ENCODE results near the gene RAB1A. TPM values are rescaled to one million over a fixed set of nuclear protein-coding genes. Genes with fewer than 3 reads are reported as not detected.

The RAB1A gene
- total and polyA plus RNA-seq, 2 of the 13 experiments (the other 11 are each of a cell fraction or from before 2014, with no cell fraction given): 206 to 226 TPM

DNA sequence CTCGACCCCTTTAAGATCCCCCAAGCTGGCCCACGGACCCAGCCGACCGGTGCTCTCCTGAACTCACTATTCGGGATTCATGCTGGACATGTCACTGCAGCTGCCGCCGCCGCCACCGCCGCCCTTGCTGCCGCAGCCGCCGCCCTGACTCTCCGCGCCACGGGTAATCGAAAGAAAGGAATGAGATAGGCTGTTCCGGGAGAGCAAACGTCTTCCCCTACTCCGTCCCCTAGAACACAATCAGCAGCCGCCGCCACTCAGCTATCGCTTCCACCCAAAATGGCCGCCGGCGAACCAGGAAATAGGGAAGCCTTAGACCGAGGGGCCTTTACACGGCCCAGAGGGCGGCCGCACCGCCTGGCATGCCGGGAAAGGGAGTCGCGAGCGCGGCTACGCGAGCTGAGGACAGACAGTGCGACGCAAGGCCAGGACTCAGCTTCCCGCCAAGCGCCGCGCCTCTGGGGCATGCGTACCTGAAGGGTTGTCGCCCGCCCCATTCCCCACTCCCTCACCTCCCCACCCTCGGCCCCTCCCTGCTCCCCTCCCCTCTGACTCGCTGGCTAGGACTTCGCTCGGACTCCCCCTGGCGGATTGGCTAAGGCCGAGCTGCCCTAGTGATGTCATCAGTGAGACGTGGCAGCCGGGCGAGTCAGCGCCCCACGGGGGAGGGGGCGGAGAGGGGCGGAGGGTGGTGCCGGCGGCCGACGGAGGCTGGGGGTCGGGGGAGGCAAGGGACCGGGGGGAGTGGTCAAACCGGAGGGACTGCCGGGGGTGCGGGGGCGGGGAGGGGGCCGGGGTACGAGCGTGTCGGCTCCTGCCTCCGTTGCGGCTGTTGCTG is at the start of gene RAB1A (continued):
- TF ChIP-seq ZNF235 (CRISPR knock-in tag; IDR thresholded peaks at IDR 0.05; ENCODE audit: borderline replicate concordance) (0 out of 2 replicates have a peak, but pooled peaks have one; percentile 41), ZSCAN25 (CRISPR knock-in tag; IDR thresholded peaks at IDR 0.05) (peak; percentile 28; the same call in 1 of the 2 replicates), ZFP36L1 (CRISPR knock-in tag; IDR thresholded peaks at IDR 0.05) (peak; percentile 14; the same call in 1 of the 2 replicates), GFI1 (CRISPR knock-in tag; IDR thresholded peaks at IDR 0.05; ENCODE audit: borderline replicate concordance) (no peak), SCMH1 (CRISPR knock-in tag; IDR thresholded peaks at IDR 0.05; ENCODE audit: borderline replicate concordance) (no peak), ZNF878 (CRISPR knock-in tag; IDR thresholded peaks at IDR 0.05) (no peak), CBX5 (CRISPR knock-in tag; IDR thresholded peaks at IDR 0.05; ENCODE audit: borderline replicate concordance) (no peak; the same call in 1 of the 2 replicates), AGO1 (IDR thresholded peaks at IDR 0.05; ENCODE audit: low read depth, low read length, poor library complexity, severe bottlenecking) (peak; percentile 79), MED13 (CRISPR knock-in tag; IDR thresholded peaks at IDR 0.05) (no peak), ZSCAN9 (CRISPR knock-in tag; IDR thresholded peaks at IDR 0.05; ENCODE audit: borderline replicate concordance) (peak; percentile 67), ZNF720 (CRISPR knock-in tag; IDR thresholded peaks at IDR 0.05) (no peak), TARDBP (CRISPR knock-in tag; IDR thresholded peaks at IDR 0.05) (peak; percentile 75), ATF1 (CRISPR knock-in tag; IDR thresholded peaks at IDR 0.05) (peak; percentile 76), ATAD3A (CRISPR knock-in tag; IDR thresholded peaks at IDR 0.05) (no peak), ZNF274 (CRISPR knock-in tag; IDR thresholded peaks at IDR 0.05) (peak; percentile 64; the same call in 1 of the 2 replicates), ZNF383 (CRISPR knock-in tag; IDR thresholded peaks at IDR 0.05; ENCODE audit: borderline replicate concordance) (no peak), ZNF7 (CRISPR knock-in tag; IDR thresholded peaks at IDR 0.05) (no peak)
- TF ChIP-seq, protein P1, sequence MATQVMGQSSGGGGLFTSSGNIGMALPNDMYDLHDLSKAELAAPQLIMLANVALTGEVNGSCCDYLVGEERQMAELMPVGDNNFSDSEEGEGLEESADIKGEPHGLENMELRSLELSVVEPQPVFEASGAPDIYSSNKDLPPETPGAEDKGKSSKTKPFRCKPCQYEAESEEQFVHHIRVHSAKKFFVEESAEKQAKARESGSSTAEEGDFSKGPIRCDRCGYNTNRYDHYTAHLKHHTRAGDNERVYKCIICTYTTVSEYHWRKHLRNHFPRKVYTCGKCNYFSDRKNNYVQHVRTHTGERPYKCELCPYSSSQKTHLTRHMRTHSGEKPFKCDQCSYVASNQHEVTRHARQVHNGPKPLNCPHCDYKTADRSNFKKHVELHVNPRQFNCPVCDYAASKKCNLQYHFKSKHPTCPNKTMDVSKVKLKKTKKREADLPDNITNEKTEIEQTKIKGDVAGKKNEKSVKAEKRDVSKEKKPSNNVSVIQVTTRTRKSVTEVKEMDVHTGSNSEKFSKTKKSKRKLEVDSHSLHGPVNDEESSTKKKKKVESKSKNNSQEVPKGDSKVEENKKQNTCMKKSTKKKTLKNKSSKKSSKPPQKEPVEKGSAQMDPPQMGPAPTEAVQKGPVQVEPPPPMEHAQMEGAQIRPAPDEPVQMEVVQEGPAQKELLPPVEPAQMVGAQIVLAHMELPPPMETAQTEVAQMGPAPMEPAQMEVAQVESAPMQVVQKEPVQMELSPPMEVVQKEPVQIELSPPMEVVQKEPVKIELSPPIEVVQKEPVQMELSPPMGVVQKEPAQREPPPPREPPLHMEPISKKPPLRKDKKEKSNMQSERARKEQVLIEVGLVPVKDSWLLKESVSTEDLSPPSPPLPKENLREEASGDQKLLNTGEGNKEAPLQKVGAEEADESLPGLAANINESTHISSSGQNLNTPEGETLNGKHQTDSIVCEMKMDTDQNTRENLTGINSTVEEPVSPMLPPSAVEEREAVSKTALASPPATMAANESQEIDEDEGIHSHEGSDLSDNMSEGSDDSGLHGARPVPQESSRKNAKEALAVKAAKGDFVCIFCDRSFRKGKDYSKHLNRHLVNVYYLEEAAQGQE (IDR thresholded peaks at IDR 0.05; ENCODE audit: borderline replicate concordance in 1 of 2, low read depth in 1 of 2, low read length in 2 of 2): no peak
- TF ChIP-seq, protein P2, sequence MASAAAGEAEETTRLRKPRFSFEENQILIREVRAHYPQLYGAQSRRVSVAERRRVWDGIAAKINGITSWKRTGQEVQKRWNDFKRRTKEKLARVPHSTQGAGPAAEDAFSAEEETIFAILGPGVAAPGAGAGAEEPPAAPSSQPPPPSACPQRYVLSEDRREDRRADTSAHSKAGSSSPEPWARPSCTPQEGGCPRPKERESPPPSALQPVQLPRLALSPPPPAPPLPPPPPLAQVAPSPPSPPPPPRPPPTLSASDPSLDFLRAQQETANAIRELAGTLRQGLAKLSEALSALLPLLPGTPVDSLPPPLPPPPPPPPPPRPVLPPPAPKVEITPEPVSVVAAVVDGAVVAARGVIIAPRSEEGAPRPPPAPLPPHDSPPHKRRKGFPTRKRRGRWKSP (CRISPR knock-in tag; IDR thresholded peaks at IDR 0.05): no peak; the same call in 1 of the 2 replicates
- TF ChIP-seq, protein P3, sequence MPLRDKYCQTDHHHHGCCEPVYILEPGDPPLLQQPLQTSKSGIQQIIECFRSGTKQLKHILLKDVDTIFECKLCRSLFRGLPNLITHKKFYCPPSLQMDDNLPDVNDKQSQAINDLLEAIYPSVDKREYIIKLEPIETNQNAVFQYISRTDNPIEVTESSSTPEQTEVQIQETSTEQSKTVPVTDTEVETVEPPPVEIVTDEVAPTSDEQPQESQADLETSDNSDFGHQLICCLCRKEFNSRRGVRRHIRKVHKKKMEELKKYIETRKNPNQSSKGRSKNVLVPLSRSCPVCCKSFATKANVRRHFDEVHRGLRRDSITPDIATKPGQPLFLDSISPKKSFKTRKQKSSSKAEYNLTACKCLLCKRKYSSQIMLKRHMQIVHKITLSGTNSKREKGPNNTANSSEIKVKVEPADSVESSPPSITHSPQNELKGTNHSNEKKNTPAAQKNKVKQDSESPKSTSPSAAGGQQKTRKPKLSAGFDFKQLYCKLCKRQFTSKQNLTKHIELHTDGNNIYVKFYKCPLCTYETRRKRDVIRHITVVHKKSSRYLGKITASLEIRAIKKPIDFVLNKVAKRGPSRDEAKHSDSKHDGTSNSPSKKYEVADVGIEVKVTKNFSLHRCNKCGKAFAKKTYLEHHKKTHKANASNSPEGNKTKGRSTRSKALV (CRISPR knock-in tag; IDR thresholded peaks at IDR 0.05): no peak
- TF ChIP-seq, protein P4, sequence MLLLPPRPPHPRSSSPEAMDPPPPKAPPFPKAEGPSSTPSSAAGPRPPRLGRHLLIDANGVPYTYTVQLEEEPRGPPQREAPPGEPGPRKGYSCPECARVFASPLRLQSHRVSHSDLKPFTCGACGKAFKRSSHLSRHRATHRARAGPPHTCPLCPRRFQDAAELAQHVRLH (CRISPR knock-in tag; IDR thresholded peaks at IDR 0.05; ENCODE audit: borderline replicate concordance, low read depth): peak; percentile 60; the same call in 1 of the 2 replicates
- TF ChIP-seq, protein P5, sequence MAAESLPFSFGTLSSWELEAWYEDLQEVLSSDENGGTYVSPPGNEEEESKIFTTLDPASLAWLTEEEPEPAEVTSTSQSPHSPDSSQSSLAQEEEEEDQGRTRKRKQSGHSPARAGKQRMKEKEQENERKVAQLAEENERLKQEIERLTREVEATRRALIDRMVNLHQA (CRISPR knock-in tag; IDR thresholded peaks at IDR 0.05): no peak
